Stimulated activated CD4-positive, alpha-beta T cell treated with anti-CD3 and anti-CD28 coated beads, Interleukin-4, amount 100 ng/mL, for 4 hours (primary cell): Measurements from ENCODE around the gene TRIM68.

ENCODE experiments used
- DNase-seq, 2 experiments: peaks; one replicate each; pipeline ENCODE4 v3.0.0-alpha.2; 2020

Gene TRIM68

DNA sequence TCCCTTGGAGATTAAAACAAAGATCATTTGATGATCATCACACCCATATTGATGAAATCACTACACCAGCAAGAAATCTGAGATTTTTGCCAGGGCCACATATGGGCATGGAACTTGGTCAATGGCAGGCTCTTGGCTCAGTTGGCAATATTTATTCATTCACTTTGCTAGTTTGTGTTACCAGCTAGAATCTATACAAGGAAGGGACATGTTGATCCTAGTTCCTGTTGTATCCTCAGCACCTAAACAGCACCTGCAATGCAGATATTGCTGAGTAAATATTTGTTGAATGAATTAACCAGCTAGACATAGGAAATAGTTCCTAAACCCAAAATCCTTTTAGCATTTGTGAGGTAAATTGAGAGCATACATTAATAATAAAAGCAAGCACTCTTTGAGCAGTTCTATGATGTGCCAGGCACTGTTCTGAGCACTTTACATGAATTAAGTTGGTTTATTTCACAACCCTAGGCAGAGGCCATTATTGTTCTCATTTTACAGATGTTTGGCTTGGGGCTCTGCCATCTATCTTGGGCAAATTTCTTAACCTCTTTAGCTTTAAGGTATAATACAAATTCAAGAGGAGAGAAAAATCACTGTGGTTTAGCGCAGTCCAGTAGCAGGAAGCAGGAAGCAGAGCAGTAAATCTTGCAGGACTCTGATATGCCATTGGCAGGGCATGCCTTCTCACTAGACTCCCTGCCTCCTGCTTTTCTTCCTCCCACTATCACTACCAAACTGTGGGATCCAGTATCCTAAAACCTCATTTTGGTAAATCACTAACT lies 1.6 kb downstream of the TRIM68 start:
- DNase-seq: no peak

DNA sequence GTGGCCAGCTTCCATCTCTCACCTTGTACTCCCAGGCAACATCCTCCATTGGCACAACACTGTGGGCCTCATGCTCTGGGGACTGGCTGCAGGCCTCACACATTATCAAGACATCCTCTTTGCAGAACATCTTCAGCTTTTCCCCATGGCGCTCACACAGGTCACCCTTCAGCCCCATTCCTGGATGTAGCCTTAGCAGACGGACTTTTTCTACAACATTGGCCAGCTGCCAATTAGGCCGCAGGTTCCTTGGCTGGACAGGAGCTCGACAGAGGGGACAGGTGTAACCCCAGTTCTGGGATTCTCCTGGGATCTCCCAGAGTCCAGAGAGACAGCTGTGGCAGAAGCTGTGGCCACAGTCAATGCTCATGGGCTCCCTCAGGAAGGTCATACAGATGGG lies 3.0 kb downstream of the TRIM68 start:
- DNase-seq: no peak

DNA sequence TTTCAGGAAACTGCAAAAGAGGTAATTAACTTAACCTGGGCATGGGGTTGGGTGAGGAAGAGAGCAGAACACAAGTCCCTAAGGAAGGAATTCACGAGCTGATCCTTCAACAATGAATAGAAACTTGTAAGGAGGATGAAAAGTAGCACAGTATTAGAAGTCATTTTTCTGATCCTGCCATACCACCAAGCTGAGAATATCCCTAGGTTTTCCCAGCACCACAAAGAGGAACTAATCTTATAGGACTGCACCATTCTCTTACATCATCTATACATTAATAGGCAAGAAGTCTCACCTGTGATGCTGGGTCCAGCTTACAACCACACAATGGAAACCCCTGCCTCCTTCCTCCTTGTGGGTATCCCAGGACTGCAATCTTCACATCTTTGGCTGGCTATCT lies 14.3 kb downstream of the TRIM68 start, which contains the start of gene OR52I1:
Gene OR52I1 (plus strand): TSS at position 301 of the 400 bp plus-strand sequence. CDS start 0 bp downstream, at position 301.
- DNase-seq: no peak

DNA sequence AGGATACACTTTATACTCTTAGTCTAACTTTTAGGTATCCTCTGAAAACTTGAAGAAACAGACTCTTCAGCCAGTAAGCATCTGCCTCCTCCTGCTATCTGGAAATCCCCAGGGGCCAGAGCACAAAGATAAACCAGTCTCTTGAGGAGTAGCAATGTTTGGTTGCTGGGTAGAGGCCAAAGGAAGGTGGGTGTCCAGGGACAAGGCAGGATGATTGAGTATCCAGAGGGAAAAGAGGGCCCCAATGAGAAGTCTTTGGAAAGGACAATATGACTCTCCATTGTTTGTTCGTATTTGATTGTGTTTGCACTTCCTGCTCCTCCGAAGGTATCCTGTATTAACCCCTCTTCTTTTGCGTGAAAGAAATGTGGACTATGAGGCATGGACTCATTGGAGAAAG lies 19.0 kb downstream of the TRIM68 start:
- DNase-seq: no peak

DNA sequence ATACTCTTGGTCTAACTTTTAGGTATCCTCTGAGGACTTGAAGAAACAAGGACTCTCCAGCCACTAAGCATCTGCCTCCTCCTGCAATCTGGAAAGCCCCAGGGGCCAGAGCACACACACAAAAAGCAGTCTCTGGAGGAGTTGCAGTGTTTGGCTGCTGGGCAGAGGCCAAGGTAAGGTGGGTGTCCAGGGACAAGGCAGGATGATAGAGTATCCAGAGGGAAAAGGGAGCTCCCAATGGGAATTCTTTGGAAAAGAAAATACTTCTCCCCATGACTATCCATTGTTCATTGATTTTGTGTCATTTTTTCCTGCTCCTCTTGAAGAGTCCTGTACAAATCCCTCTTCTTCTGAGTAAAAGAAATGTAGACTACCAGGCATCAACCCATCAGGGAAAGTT lies 26.6 kb downstream of the TRIM68 start, which contains the start of gene OR52I2:
Gene OR52I2 (plus strand): TSS at position 301 of the 400 bp plus-strand sequence.
- DNase-seq: no peak

DNA sequence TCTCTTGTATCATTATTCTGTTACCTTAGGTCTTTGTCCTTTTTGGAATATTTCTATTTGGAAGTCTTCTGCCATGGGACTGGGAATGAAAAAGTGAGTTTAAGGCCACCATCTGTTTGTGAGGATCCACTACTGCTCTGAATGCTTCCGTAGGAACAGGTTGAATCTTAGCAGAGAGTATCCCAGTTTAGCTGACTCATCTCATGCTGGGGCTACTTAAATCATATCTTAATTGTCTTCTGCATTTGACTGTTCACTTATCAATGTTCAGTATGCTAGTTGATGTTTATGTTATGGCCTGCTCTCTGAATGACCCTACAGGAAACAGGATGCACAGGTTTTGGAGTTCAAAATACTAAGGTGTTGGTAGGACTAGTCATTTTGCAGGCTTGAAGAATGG lies 27.9 kb downstream of the TRIM68 start:
- no peak for DNase-seq

DNA sequence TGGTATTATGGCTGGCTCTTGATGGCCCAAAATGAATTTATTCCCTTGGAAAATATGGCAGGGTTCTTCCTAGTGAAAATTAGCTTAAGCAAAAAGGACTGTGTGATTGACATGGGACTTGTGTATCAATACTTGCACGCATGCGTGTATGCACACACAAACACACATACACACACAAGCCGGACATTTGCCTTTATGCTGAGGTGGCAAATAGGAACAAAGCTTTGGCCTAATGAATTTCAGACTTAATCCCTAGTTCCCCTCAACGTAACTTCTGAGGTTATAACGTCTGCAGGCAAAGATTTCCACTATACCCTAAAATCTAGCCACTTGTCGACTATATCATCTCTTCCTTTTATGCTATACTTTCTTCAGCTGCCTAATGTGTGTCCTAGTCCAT lies 29.4 kb downstream of the TRIM68 start:
- DNase-seq: no peak

DNA sequence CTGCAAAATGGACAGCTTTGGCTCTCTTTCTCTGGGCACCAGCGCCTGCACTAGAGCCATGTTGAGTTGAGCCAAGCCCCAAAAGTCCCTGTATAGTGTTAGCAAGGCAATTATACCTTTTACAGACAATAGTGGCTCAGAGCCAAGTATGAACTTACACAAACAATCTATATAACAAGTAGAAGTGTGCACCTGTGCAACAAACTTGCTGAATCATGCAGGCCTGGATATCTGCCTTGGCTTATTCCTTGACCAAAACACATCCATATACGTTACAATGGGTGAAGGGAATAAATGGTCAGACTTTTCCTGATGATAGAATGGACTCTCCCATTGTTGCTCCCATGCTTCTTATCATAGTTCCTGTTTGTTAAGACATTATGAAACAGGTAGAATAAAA lies 30.3 kb downstream of the TRIM68 start:
- DNase-seq: no peak

DNA sequence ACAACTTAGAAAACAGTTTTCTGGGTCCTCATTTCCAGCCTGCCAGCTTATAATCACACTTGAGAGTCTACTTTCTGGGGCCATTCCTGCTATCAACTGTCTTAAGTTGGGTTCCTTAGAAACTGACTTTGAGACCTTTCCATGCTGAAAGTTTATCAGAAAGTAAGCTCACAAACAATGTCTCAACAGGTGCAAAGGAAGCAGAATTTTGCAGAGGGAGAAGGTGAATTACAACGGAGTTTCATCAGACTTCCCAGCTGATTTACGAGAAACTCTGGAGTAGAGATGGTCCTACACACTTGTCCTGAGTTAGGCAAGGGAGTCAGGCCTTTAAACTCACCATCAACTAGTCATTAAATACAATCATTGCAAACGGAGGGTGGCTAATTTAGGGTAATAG lies 31.2 kb downstream of the TRIM68 start:
- DNase-seq: no peak

DNA sequence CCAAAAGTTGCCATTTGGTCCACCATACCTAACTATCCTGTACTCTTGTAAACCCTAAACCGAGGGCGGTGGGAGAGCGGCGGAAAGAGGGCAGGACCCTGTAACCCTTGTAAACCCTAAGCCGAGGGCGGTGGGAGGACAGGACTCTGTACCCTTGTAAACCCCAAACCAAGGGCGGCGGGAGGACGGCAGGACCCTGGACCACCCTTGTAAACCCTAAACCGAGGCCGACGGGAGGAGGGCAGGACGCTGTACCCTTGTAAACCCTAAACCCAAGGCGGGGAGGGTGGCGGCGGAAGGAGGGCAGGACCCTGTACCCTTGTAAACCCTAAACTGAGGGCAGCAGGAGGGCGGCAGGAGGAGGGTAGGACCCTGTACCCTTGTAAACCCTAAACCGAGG lies 39.0 kb downstream of the TRIM68 start:
- no peak for DNase-seq

DNA sequence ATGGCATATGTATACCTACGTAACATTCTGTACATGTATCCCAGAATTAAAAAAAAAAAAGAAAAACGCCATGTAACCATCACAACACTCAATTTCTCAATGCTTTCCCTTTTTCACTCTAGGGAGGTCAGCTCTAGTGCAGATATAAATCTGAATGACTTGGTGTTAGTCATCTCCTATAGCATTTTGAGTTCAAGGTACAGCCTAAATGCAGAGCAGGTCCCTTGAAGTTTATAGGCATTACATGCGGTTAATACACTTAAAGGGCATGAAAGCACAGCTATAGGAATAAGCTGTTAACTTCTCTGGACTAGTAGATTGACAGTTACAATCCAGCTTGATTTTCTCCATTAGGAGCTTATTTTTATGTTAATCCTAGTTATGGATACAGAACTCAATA lies 42.7 kb downstream of the TRIM68 start:
- no peak for DNase-seq

DNA sequence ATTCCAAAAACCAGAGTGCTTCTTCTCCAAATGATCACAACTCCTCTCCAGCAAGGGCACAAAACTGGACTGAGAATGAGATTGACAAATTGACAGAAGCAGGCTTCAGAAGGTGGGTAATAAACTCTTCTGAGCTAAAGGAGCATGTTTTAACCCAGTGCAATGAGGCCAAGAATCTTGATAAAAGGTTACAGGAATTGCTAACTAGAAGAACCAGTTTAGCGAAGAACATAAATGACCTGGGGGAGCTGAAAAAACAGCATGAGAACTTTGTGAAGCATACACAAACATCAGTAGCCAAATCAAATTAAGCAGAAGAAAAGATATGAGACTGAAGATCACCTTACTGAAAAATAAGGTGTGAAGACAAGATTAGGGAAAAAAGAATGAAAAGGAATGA lies 47.6 kb downstream of the TRIM68 start:
- no peak for DNase-seq

DNA sequence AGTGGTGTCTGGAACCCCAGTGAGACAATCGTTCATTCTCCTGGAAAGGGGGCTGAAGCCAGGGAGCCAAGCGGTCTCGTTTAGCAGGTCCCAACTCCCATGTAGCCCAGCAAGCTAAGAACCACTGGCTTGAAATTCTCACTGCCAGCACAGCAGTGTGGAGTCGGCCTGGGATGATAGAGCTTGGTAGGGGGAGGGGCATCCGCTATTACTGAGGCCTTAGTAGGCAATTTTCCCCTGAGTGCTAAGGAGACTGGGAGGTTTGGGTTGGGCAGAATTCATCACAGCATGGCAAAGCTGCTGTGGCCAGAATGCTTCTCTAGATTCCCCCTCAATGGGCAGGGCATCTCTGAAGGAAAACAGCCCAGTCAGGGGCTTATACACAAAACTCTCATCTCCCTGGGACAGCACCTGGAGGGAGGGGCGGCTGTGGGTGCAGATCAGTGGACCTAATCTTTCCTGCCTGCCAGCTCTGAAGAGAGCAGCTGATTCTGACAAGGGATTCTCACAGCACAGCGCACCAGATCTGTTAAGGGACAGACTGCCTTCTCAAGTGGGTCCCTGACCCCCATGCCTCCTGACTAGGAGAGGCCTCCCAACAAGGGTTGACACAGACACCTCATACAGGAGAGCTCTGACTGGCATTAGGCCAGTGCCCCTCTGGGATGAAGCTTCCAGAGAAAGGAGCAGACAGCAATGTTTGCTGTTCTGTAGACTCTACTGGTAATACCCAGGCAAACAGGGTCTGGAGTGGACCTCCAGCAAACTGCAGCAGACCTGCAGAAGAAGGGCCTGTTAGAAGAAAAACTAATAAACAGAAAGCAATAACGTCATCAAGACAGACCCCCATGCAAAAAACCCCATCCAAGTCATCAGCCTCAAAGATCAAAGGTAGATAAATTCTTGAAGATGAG lies 48.2 kb downstream of the TRIM68 start:
- DNase-seq: no peak

DNA sequence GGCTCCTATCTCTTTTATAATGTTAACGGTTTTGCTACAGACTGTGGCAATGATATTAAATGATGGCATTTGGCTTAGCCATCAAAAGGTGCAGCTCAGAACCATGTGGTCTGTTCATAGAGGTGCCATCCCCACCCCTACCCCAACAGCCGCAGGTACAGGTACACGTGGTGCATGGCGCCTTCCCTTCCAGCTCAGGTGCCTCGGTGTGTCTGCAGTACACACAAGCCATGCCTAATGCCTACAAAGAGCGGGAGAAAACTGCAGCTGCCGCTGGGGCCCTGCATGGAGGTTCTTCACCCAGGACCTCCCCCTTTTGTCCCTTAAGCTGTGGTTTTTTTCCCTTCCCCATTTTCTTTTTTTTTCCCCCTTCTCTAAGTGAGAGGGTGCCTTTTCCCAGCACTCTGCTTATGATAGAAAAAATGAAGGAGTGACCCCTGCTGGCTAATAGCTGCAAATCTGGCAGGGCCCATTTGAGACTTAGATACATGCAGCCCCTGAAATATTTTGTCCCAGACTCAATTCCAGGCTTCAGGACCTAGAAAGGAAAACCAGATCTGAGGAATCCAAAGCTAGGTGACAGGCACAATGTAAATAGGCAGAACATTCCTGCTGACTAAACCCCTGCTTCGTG lies 56.6 kb downstream of the TRIM68 start:
- DNase-seq: no peak
